Ovary (tissue), 3 donors: ENCODE measurements around the gene STK10.

Experiments used
- POLR2A ChIP-seq: fragments of 450-650 bp; IDR thresholded peaks from one replicate; pipeline ENCODE4 v1.6.1; 2017; ENCODE audit warnings: antibody characterized with exemption, mild to moderate bottlenecking, moderate library complexity
- TF ChIP-seq, protein P1 (sequence below), 3 donors: fragments of 450-650 bp in 2 of 3; fragments of 200-600 bp in 1 of 3; IDR thresholded peaks; one replicate each; pipeline versions ENCODE4 v1.5.1 to v1.8.0; 2016 to 2022; ENCODE audit warnings: antibody characterized with exemption in 3 of 3, mild to moderate bottlenecking in 1 of 3
- donor health status: DM: no; HTN: no; CAD: no.

GRCh38 chr5:172079876-172080275 is 108.1 kb downstream of the STK10 start:
- TF ChIP-seq, protein P1, sequence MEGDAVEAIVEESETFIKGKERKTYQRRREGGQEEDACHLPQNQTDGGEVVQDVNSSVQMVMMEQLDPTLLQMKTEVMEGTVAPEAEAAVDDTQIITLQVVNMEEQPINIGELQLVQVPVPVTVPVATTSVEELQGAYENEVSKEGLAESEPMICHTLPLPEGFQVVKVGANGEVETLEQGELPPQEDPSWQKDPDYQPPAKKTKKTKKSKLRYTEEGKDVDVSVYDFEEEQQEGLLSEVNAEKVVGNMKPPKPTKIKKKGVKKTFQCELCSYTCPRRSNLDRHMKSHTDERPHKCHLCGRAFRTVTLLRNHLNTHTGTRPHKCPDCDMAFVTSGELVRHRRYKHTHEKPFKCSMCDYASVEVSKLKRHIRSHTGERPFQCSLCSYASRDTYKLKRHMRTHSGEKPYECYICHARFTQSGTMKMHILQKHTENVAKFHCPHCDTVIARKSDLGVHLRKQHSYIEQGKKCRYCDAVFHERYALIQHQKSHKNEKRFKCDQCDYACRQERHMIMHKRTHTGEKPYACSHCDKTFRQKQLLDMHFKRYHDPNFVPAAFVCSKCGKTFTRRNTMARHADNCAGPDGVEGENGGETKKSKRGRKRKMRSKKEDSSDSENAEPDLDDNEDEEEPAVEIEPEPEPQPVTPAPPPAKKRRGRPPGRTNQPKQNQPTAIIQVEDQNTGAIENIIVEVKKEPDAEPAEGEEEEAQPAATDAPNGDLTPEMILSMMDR (IDR thresholded peaks at IDR 0.05), result no peak
- no peak for TF ChIP-seq POLR2A
